Ectodermal cell (in vitro differentiated cells): Measurements from ENCODE around the gene ZNF268.

Experiments
- H3K27ac ChIP-seq: 2 replicates; pipeline ENCODE4 v1.7.0; 2013; ENCODE audit warnings: mild to moderate bottlenecking, low read depth, low read length; ENCODE audit not compliant: insufficient read depth, poor library complexity, severe bottlenecking
- H3K27me3 ChIP-seq: 2 replicates; pipeline ENCODE4 v1.7.0; 2013; ENCODE audit warnings: mild to moderate bottlenecking, low read length; ENCODE audit not compliant: insufficient read depth, control insufficient read depth, poor library complexity, severe bottlenecking
- H3K36me3 ChIP-seq: one replicate; pipeline ENCODE4 v1.7.0; 2013; ENCODE audit warnings: low read length; ENCODE audit not compliant: control insufficient read depth, insufficient read depth
- H3K4me1 ChIP-seq: one replicate; pipeline ENCODE4 v1.7.0; 2013; ENCODE audit warnings: low read length; ENCODE audit not compliant: control insufficient read depth, insufficient read depth
- H3K4me3 ChIP-seq: 2 replicates; pipeline ENCODE4 v1.7.0; 2013; ENCODE audit warnings: low read depth, low read length, control low read depth; ENCODE audit not compliant: insufficient read depth
- H3K9me3 ChIP-seq: 2 replicates; pipeline ENCODE4 v1.7.0; 2013; ENCODE audit warnings: mild to moderate bottlenecking, low read length, moderate library complexity; ENCODE audit not compliant: control insufficient read depth
- WGBS, 2 experiments: methylation state at CpG; one replicate each; pipeline ENCODE4 v1.1.7; 2013; ENCODE audit warnings: missing lambda C conversion rate in 2 of 2; 5-methylcytosine and 5-hydroxymethylcytosine counted together

ZNF268 gene

GRCh38 chr12:133225527-133225926 is 44.2 kb downstream of the ZNF268 start:
- Histone ChIP-seq H3K4me1 (no peaks in the 10 kb centered on the region), H3K9me3 (no peaks in the 10 kb centered on the region), H3K36me3 (no peaks in the 10 kb centered on the region), H3K4me3 (no peak overlapping the region), H3K27ac (no peak overlapping the region), H3K27me3 (no peaks in the 10 kb centered on the region)
- WGBS, 2 experiments: 68 to 69% methylated on average over 4 of the region's 4 CpGs

- 76 to 82% methylated on average over 8 of the region's 8 CpGs for WGBS, 2 experiments
- no peaks in the 10 kb centered on the region for H3K36me3 ChIP-seq
- H3K27me3 ChIP-seq: no peaks in the 10 kb centered on the region
- no peak overlapping the region for H3K4me3 ChIP-seq
- no peak overlapping the region for H3K27ac ChIP-seq
- no peaks in the 10 kb centered on the region for H3K9me3 ChIP-seq
- H3K4me1 ChIP-seq: no peaks in the 10 kb centered on the region
Measured at GRCh38 chr12:133226690-133227089, 45.4 kb downstream of the ZNF268 start.

GRCh38 chr12:133227281-133227852 is 46.1 kb downstream of the ZNF268 start:
- no peak overlapping the region for H3K4me3 ChIP-seq
- no peaks in the 10 kb centered on the region for H3K9me3 ChIP-seq
- H3K36me3 ChIP-seq: no peaks in the 10 kb centered on the region
- H3K4me1 ChIP-seq: no peaks in the 10 kb centered on the region
- no peaks in the 10 kb centered on the region for H3K27me3 ChIP-seq
- 67 to 70% methylated on average over 7 of the region's 7 CpGs for WGBS, 2 experiments
- H3K27ac ChIP-seq: no peak overlapping the region

GRCh38 chr12:133231001-133231400 is 49.7 kb downstream of the ZNF268 start:
- Histone ChIP-seq H3K27me3 (no peaks in the 10 kb centered on the region), H3K4me1 (no peaks in the 10 kb centered on the region), H3K9me3 (peaks cover 3% of the 10 kb centered on the region), H3K27ac (no peak overlapping the region), H3K4me3 (no peak overlapping the region), H3K36me3 (no peaks in the 10 kb centered on the region)
- 66 to 69% methylated on average over 3 of the region's 3 CpGs for WGBS, 2 experiments

GRCh38 chr12:133233006-133233405 is 51.7 kb downstream of the ZNF268 start:
- Histone ChIP-seq H3K36me3 (no peaks in the 10 kb centered on the region), H3K9me3 (peaks cover 3% of the 10 kb centered on the region)
- WGBS, 2 experiments: 84% methylated on average over 6 of the region's 6 CpGs

GRCh38 chr12:133233993-133234564 is 52.8 kb downstream of the ZNF268 start:
- H3K27ac ChIP-seq: no peak overlapping the region
- no peak overlapping the region for H3K4me3 ChIP-seq
- peaks cover 6% of the 10 kb centered on the region for H3K9me3 ChIP-seq
- H3K27me3 ChIP-seq: no peaks in the 10 kb centered on the region
- no peaks in the 10 kb centered on the region for H3K4me1 ChIP-seq
- H3K36me3 ChIP-seq: no peaks in the 10 kb centered on the region
- 80 to 82% methylated on average over 18 of the region's 18 CpGs for WGBS, 2 experiments

More at GRCh38 chr12:133233006-133233405, 51.7 kb downstream of the ZNF268 start:
- Histone ChIP-seq H3K27ac (no peak overlapping the region), H3K27me3 (no peaks in the 10 kb centered on the region), H3K4me3 (no peak overlapping the region), H3K4me1 (no peaks in the 10 kb centered on the region)

GRCh38 chr12:133234971-133235370 is 53.7 kb downstream of the ZNF268 start:
- H3K9me3 ChIP-seq: peaks cover 6% of the 10 kb centered on the region
- WGBS, 2 experiments: 85 to 87% methylated on average over 20 of the region's 20 CpGs
- no peaks in the 10 kb centered on the region for H3K4me1 ChIP-seq
- H3K27me3 ChIP-seq: no peaks in the 10 kb centered on the region
- no peak overlapping the region for H3K4me3 ChIP-seq
- H3K36me3 ChIP-seq: no peaks in the 10 kb centered on the region
- no peak overlapping the region for H3K27ac ChIP-seq

- no peak within 1 kb of the TSS for H3K4me3 ChIP-seq
- peaks cover 9% of the 10 kb centered on the region for H3K9me3 ChIP-seq
- H3K4me1 ChIP-seq: no peaks in the 10 kb centered on the region
- no peaks in the 10 kb centered on the region for H3K27me3 ChIP-seq
- no peaks in the 10 kb centered on the region for H3K36me3 ChIP-seq
- H3K27ac ChIP-seq: no peak within 1 kb of the TSS
- WGBS, 2 experiments: 92% methylated on average over 55 to 56 of the region's 61 CpGs
Measured at GRCh38 chr12:133235401-133236112, 54.3 kb downstream of the ZNF268 start, which contains the start of gene ANHX. Gene ANHX, minus strand, starts transcription at chr12:133235877. Its CDS starts 1,521 bp downstream, at chr12:133234356.

GRCh38 chr12:133236144-133236543 is 54.8 kb downstream of the ZNF268 start:
- H3K27ac ChIP-seq: no peak overlapping the region
- H3K36me3 ChIP-seq: no peaks in the 10 kb centered on the region
- no peaks in the 10 kb centered on the region for H3K27me3 ChIP-seq
- no peaks in the 10 kb centered on the region for H3K4me1 ChIP-seq
- peaks cover 9% of the 10 kb centered on the region for H3K9me3 ChIP-seq
- WGBS, 2 experiments: 94 to 96% methylated on average over 44 of the region's 44 CpGs
- no peak overlapping the region for H3K4me3 ChIP-seq

- Histone ChIP-seq H3K9me3 (peaks cover 9% of the 10 kb centered on the region), H3K4me3 (no peak overlapping the region)
- WGBS, 2 experiments: 92 to 93% methylated on average over 12 of the region's 12 CpGs
Measured at GRCh38 chr12:133236556-133236955, 55.3 kb downstream of the ZNF268 start.

More at GRCh38 chr12:133236556-133236955, 55.3 kb downstream of the ZNF268 start:
- no peaks in the 10 kb centered on the region for H3K36me3 ChIP-seq
- no peaks in the 10 kb centered on the region for H3K4me1 ChIP-seq
- no peaks in the 10 kb centered on the region for H3K27me3 ChIP-seq
- no peak overlapping the region for H3K27ac ChIP-seq
